Measurements from ENCODE around the gene PAIP1. TPM values are rescaled to one million over a fixed set of nuclear protein-coding genes. Genes with fewer than 3 reads are reported as not detected.
"Not testable (repeated sequence)": the region's sequence is repeated elsewhere in the genome, so short reads cannot be mapped to it uniquely, and the experiment has no call there.

Gene PAIP1
- total and polyA plus RNA-seq, 8 donors = 78.2 to 149 (median 125) TPM

DNA sequence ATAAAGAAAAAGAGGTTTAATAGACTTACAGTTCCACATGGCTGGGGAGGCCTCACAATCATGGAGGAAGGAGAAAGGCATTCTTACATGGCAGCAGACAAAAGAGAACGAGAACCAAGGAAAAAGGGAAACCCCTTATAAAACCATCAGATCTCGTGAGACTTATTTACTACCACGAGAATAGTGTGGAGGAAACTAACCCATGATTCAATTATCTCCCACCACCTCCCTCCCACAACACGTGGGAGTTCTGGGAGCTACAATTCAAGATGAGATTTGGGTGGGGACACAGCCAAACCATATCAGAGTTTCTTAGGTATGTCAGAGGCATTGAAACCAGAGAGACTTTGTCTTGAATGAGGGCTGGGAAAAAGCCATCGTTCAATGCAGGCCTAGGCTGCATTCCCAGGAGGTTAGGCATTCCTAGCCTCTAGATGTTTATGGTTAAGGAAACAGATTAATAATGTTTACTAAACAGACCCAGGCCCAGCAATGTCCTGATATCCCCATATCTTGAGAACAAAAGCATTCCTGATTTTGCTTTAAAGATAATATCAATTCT lies 7.5 kb upstream of the PAIP1 start:
- ATAC-seq (no peak), DNase-seq (no peak)
- Histone ChIP-seq H3K27me3 (no peaks in the 10 kb centered on the region), H3K4me1 (no peaks in the 10 kb centered on the region), H3K9me3 (no peaks in the 10 kb centered on the region), H3K4me3 (no peak overlapping the region), H3K27ac (no peak overlapping the region), H3K36me3 (no peaks in the 10 kb centered on the region)
- TF ChIP-seq, protein P1, sequence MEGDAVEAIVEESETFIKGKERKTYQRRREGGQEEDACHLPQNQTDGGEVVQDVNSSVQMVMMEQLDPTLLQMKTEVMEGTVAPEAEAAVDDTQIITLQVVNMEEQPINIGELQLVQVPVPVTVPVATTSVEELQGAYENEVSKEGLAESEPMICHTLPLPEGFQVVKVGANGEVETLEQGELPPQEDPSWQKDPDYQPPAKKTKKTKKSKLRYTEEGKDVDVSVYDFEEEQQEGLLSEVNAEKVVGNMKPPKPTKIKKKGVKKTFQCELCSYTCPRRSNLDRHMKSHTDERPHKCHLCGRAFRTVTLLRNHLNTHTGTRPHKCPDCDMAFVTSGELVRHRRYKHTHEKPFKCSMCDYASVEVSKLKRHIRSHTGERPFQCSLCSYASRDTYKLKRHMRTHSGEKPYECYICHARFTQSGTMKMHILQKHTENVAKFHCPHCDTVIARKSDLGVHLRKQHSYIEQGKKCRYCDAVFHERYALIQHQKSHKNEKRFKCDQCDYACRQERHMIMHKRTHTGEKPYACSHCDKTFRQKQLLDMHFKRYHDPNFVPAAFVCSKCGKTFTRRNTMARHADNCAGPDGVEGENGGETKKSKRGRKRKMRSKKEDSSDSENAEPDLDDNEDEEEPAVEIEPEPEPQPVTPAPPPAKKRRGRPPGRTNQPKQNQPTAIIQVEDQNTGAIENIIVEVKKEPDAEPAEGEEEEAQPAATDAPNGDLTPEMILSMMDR (IDR thresholded peaks at IDR 0.05) = no peak
- intact Hi-C loops (cut with DNase I) = no loop called here

DNA sequence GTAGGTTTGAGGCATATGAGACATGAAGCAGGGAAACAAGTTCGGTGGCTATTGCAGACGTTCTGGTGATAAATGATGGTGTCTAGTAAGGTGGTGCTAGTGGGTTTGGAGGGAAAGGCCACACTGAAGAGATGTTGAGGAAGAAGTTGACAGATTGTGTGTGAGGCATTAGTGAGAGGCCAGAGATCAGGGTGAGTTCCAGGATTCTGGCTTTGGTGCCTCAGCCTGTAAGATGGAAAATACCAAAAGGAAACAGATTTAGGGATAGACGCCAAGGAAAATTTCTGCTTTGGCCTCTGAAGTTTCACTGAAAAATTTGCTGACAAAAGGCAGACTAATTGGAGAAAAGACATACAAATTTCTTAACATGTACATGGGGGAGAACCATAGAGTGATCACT lies 6.4 kb upstream of the PAIP1 start:
- ATAC-seq = peak; percentile 36
- DNase-seq = peak in 1 of 4 donors; percentile 22
- Histone ChIP-seq H3K27ac (no peak overlapping the region), H3K9me3 (no peaks in the 10 kb centered on the region), H3K4me1 (no peaks in the 10 kb centered on the region), H3K36me3 (no peaks in the 10 kb centered on the region), H3K27me3 (no peaks in the 10 kb centered on the region), H3K4me3 (no peak overlapping the region)
- TF ChIP-seq, protein P1 (IDR thresholded peaks at IDR 0.05) = no peak
- intact Hi-C loops (cut with DNase I) = no loop called here

DNA sequence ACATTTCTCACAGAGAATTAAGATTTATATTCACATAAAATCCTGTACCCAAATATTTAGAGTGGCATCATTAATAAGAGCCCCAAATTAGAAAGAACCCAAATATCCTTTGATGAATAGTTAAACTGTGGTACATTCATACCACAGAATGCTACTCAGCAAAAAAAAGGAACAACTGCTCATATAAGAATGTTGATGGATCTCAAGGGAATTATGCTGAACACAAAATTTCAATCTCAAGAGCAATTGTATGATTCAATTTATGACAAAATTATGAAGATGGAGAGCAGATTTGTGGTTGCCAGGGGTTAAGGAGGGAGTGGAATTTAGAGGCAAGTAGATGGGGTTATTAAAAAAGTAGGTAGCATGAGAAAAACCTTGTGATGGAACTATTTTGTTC lies 4.5 kb upstream of the PAIP1 start:
- no peak for ATAC-seq
- Histone ChIP-seq H3K36me3 (no peaks in the 10 kb centered on the region), H3K4me3 (no peak overlapping the region), H3K9me3 (no peaks in the 10 kb centered on the region), H3K27ac (no peak overlapping the region), H3K4me1 (peaks cover 0 to 5% of the 10 kb centered on the region in 2 donors), H3K27me3 (no peaks in the 10 kb centered on the region)
- TF ChIP-seq, protein P1 (IDR thresholded peaks at IDR 0.05) = no peak
- intact Hi-C loops (cut with DNase I) = no loop called here
- DNase-seq = no peak

DNA sequence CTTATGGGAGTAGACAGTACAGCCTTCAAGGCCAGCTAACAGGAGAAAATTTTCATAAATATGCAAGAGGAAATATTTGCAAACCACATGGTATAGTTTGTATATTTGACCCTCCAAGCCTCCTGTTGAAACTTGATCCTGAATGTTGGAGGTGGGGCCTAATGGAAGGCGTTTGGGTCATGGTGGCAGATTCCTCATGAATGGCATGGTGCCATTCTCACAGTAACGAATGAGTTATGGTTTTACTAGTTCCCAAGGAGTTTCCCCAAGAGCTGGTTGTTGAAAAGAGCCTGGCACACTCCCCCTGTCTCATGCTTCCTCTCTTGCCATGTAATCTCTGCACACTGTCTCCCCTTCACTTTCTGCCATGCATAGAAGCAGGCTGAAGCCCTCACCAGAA lies 3.3 kb upstream of the PAIP1 start:
- H3K4me1 ChIP-seq = peaks cover 7 to 15% of the 10 kb centered on the region in 2 donors
- intact Hi-C loops (cut with DNase I) = no loop called here
- TF ChIP-seq, protein P1 (IDR thresholded peaks at IDR 0.05) = no peak
- no peak for DNase-seq
- H3K4me3 ChIP-seq = no peak overlapping the region
- no peak overlapping the region for H3K27ac ChIP-seq
- no peak for ATAC-seq
- no peaks in the 10 kb centered on the region for H3K9me3 ChIP-seq
- no peaks in the 10 kb centered on the region for H3K36me3 ChIP-seq
- H3K27me3 ChIP-seq = no peaks in the 10 kb centered on the region

DNA sequence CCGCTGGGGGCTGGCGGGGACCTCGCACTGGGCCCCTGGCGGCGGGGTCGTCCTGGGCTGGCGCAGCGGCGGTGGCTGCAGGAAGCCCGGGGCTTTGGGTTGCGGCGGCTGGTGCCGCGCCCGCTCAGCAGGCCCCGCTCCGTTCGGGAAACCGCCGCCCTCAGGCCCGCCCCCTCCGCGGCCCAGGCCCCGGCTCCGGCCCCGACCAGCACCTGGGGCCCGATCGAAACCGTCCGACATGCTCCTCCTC lies 345 bp downstream of the PAIP1 start:
- DNase-seq; H3K9me3 ChIP-seq; intact Hi-C loops (cut with DNase I); H3K27me3 ChIP-seq; H3K36me3 ChIP-seq: not testable (repeated sequence)
- ATAC-seq = peak; percentile 88
- peak overlapping the region; percentile 94 to 96 for H3K27ac ChIP-seq
- H3K4me1 ChIP-seq = peaks cover 22 to 45% of the 10 kb centered on the region in 2 donors
- peak overlapping the region; percentile 62 to 69 for H3K4me3 ChIP-seq

DNA sequence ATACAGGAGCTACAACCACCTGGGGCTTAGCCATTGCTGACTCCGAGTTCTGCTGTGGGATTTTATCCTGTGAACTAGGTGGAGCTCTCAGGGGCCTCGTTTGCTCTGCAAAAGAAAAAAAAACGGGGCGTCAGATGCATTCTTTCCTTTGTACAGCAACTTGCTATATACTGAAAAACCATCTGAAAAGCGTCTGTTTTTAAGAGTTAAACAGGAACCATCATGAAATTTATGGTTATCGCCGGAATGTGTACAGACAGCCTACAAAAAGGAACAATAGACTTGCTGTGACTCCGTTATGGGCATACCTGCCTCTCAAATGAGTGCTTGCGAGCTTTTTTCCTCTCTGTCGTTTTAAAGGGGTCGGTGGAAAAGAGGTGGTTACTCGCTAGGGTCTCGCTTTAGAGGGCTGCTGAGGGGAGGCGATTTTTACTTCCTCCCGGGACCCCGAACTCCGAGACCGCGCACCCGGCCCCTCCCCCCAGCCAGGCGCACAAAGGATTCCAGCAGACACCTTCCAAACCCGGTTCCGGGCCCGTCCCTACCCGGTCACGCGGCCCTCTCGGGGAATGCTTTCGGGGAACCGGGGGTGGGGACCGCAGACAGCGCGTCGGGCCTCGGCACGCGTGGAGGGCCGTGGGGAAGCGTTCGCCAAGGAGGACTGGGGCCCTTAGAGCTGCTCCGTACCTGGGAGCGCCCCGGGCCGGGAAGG lies 826 bp downstream of the PAIP1 start:
- peak overlapping the region; percentile 62 to 69 for H3K4me3 ChIP-seq
- intact Hi-C loops (cut with DNase I) = no loop called here
- H3K27me3 ChIP-seq = no peaks in the 10 kb centered on the region
- no peaks in the 10 kb centered on the region for H3K9me3 ChIP-seq
- peaks cover 0 to 9% of the 10 kb centered on the region in 2 donors for H3K36me3 ChIP-seq
- DNase-seq (peak; percentile 51 to 90 (median 64)), ATAC-seq (peak; percentile 62)
- TF ChIP-seq, protein P1 (IDR thresholded peaks at IDR 0.05) = no peak
- H3K27ac ChIP-seq = peak overlapping the region; percentile 94 to 96
- H3K4me1 ChIP-seq = peaks cover 22 to 45% of the 10 kb centered on the region in 2 donors

Data from left lung (tissue), 10 donors.